Smooth muscle cell (in vitro differentiated cells): ENCODE measurements around the gene TSC22D4. TPM values are rescaled to one million over a fixed set of nuclear protein-coding genes. Genes with fewer than 3 reads are reported as not detected.
A peak's percentile ranks its signal among the peaks of the same experiment; 100 is the strongest.

Experiments used
- DNase-seq: peaks from one replicate; lab custom pipeline; 2025; ENCODE audit not compliant: unreplicated experiment; lab: John Stamatoyannopoulos, UW
- H2AFZ ChIP-seq: fragments of 200-600 bp; sonication (generic); 2 replicates; pipeline ENCODE4 v1.6.0; 2016; ENCODE audit warnings: antibody characterized with exemption, low read depth, mild to moderate bottlenecking
- H3F3A ChIP-seq: fragments of 200-600 bp; sonication (generic); 2 replicates; pipeline ENCODE4 v1.6.0; 2017; ENCODE audit warnings: antibody characterized with exemption, low read depth
- H3K27ac ChIP-seq: fragments of 200-600 bp; sonication (generic); 2 replicates; pipeline ENCODE4 v1.5.1; 2016; ENCODE audit warnings: low read depth, mild to moderate bottlenecking
- H3K27me3 ChIP-seq: fragments of 200-600 bp; sonication (generic); 2 replicates; pipeline ENCODE4 v1.6.1; 2016; ENCODE audit warnings: low read depth, mild to moderate bottlenecking
- H3K36me3 ChIP-seq: fragments of 200-600 bp; sonication (generic); 2 replicates; pipeline ENCODE4 v1.5.1; 2016; ENCODE audit warnings: low read depth
- H3K4me1 ChIP-seq: fragments of 200-600 bp; sonication (generic); 2 replicates; pipeline ENCODE4 v1.5.1; 2016; ENCODE audit warnings: low read depth
- H3K4me2 ChIP-seq: fragments of 200-600 bp; sonication (generic); 2 replicates; pipeline ENCODE4 v1.6.0; 2016; ENCODE audit warnings: mild to moderate bottlenecking
- H3K4me3 ChIP-seq: fragments of 200-600 bp; sonication (generic); 2 replicates; pipeline ENCODE4 v1.5.1; 2016; ENCODE audit warnings: mild to moderate bottlenecking
- H3K79me2 ChIP-seq: fragments of 200-600 bp; sonication (generic); 2 replicates; pipeline ENCODE4 v1.6.0; 2016; ENCODE audit warnings: low read depth, mild to moderate bottlenecking
- H3K9ac ChIP-seq: fragments of 200-600 bp; sonication (generic); 2 replicates; pipeline ENCODE4 v1.6.0; 2016; ENCODE audit warnings: low read depth
- H3K9me3 ChIP-seq: fragments of 200-600 bp; sonication (generic); replicated peaks from 2 replicates; pipeline ENCODE4 v1.5.1; 2016; ENCODE audit warnings: low read depth
- H4K20me1 ChIP-seq: fragments of 200-600 bp; sonication (generic); 2 replicates; pipeline ENCODE4 v1.6.0; 2016; ENCODE audit warnings: low read depth
- WGBS: methylation state at CpG from one replicate; pipeline ENCODE4 v1.1.7; 2016; ENCODE audit warnings: low lambda C conversion rate; 5-methylcytosine and 5-hydroxymethylcytosine counted together
- polyA plus RNA-seq: library from polyadenylated mRNA; unstranded; fragments of >200 nt; fragmentation: Nextera tagmentation; extraction: Ambion mirVana; gene quantifications from 2 replicates; pipeline ENCODE4 v1.2.1, GENCODE V29; 2016
- total RNA-seq: library from RNA; depleted of rRNA; stranded (reverse); fragments of >200 nt; gene quantifications from 2 replicates; pipeline ENCODE4 v1.2.3, GENCODE V29; 2014
- TF ChIP-seq, protein P1 (sequence below): fragments of 200-600 bp; sonication (generic); IDR thresholded peaks from 2 replicates; pipeline ENCODE4 v1.5.1; 2017; ENCODE audit warnings: borderline replicate concordance, mild to moderate bottlenecking, antibody characterized with exemption; ENCODE audit not compliant: insufficient read depth, poor library complexity, severe bottlenecking

Gene TSC22D4
- total and polyA plus RNA-seq, 2 experiments from 2014 or later, result 20.0 to 51.1 TPM

DNA sequence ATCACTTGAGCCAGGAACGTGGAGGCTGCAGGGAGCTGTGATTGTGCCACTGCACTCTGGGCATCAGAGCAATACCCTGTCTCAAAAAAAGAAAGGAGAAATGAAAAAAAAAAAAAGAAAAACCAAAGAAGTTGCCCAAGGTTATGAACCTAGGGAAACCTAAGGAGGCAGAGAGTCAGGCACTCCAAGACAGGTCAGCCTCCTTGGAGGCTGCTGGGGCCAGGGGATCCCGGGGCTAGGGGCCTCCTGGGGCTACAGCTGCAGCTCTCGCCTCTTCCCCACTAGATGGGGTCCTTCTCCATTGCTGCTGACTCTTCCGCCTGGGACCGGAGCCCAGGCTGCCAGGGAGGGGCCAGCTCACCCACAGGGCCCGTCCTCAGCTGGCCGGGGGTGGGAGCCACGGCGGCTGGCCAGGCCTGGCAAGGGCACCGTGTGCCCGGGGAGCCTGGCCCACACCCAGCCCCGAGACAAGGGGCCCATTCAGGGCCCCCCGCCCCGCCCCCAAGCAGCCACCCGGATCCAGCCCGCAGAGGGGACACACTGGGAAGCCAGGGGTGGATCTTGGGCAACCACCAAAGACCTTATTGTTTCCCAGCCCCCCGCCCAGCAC lies 13.2 kb downstream of the TSC22D4 start:
- Histone ChIP-seq H3K4me1 (no peaks in the 10 kb centered on the region), H3K9me3 (no peaks in the 10 kb centered on the region), H2AFZ (no peak overlapping the region), H3K36me3 (no peaks in the 10 kb centered on the region), H3K4me2 (peak overlapping the region; percentile 59), H4K20me1 (peaks cover 26% of the 10 kb centered on the region), H3K9ac (no peak overlapping the region), H3K27ac (no peak overlapping the region), H3F3A (no peaks in the 10 kb centered on the region), H3K79me2 (no peaks in the 10 kb centered on the region), H3K27me3 (no peaks in the 10 kb centered on the region), H3K4me3 (no peak overlapping the region)
- peak; percentile 12 for DNase-seq
- 20% methylated on average over 6 of the region's 17 CpGs for WGBS
- TF ChIP-seq, protein P1, sequence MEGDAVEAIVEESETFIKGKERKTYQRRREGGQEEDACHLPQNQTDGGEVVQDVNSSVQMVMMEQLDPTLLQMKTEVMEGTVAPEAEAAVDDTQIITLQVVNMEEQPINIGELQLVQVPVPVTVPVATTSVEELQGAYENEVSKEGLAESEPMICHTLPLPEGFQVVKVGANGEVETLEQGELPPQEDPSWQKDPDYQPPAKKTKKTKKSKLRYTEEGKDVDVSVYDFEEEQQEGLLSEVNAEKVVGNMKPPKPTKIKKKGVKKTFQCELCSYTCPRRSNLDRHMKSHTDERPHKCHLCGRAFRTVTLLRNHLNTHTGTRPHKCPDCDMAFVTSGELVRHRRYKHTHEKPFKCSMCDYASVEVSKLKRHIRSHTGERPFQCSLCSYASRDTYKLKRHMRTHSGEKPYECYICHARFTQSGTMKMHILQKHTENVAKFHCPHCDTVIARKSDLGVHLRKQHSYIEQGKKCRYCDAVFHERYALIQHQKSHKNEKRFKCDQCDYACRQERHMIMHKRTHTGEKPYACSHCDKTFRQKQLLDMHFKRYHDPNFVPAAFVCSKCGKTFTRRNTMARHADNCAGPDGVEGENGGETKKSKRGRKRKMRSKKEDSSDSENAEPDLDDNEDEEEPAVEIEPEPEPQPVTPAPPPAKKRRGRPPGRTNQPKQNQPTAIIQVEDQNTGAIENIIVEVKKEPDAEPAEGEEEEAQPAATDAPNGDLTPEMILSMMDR, result peak; percentile 43

DNA sequence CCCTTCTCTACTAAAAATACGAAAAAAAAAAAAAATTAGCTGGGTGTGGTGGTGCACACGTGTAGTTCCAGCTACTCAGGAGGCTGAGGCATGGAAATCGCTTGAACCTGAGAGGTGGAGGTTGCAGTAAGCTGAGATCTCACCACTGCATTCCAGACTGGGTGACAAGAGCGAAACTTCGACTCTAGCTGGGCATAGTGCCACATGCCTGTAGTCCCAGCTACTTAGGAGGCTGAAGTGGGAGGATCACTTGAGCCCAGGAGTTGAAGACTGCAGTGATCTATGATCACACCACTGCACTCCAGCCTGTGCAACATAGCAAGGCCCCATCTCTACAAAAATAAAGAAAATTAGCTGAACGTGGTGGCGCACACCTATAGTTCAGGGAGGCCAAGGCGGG lies 13.7 kb downstream of the TSC22D4 start:
- no peaks in the 10 kb centered on the region for H3K9me3 ChIP-seq
- H3K9ac ChIP-seq, result no peak overlapping the region
- H3K27ac ChIP-seq, result no peak overlapping the region
- H2AFZ ChIP-seq, result no peak overlapping the region
- no peak for DNase-seq
- H3K27me3 ChIP-seq, result no peaks in the 10 kb centered on the region
- H3K4me1 ChIP-seq, result no peaks in the 10 kb centered on the region
- no peaks in the 10 kb centered on the region for H3K79me2 ChIP-seq
- H3K4me3 ChIP-seq, result no peak overlapping the region
- H3K4me2 ChIP-seq, result no peak overlapping the region
- H3F3A ChIP-seq, result no peaks in the 10 kb centered on the region
- TF ChIP-seq, protein P1, result no peak
- H3K36me3 ChIP-seq, result no peaks in the 10 kb centered on the region
- H4K20me1 ChIP-seq, result peaks cover 21% of the 10 kb centered on the region
- 87% methylated on average over 8 of the region's 8 CpGs for WGBS

DNA sequence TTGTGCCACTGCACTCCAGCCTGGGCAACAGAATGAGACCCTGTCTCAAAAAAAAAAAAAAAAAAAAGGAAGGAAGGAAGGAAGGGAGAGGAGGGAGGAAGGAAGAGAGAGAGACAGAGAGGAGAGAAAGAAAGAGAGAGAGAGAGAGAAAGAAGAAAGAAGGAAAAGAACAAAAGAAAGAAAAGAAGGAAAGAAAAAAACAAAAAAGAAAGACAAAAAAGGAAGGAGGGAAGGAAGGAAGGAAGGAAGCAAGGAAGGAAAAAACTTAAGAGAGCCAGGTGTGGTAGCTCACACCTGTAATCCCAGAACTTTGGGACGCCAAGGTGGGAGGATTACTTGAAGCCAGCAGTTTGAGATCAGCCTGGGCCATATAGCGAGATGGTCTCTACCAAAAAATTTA lies 14.2 kb downstream of the TSC22D4 start:
- Histone ChIP-seq H3K9ac (no peak overlapping the region), H3K4me2 (no peak overlapping the region), H3K36me3 (no peaks in the 10 kb centered on the region), H3K27ac (no peak overlapping the region), H3F3A (no peaks in the 10 kb centered on the region), H4K20me1 (peaks cover 15% of the 10 kb centered on the region), H3K79me2 (no peaks in the 10 kb centered on the region), H3K27me3 (no peaks in the 10 kb centered on the region), H3K9me3 (no peaks in the 10 kb centered on the region), H3K4me1 (no peaks in the 10 kb centered on the region), H3K4me3 (no peak overlapping the region), H2AFZ (no peak overlapping the region)
- 93% methylated on average over 2 of the region's 2 CpGs for WGBS
- TF ChIP-seq, protein P1, result no peak
- DNase-seq, result no peak

DNA sequence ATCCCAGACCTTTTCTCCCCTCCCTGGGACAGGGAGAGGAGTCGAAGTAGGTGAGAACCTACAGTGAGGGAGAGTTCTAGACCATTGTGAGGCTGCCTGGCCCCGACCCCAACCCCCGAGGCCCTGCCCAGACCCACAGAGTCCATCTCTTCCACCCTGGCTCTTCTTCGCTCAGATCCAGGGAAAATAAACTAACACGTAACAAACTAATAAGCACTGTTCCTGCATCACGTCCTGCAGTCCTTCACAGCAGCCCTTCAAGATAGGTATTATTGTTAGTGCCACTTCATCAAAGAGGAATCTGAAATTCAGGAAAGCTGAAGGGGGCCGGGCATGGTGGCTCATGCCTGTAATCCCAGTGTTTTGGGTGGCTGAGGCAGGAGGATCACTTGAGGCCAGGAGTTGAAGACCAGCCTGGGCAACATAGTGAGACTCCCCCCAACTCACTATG lies 14.8 kb downstream of the TSC22D4 start, which contains the start of gene SPACDR:
SPACDR (minus strand) TSS at position 51 of the 451 bp plus-strand sequence. CDS start 235 bp downstream, outside the sequence.
- TF ChIP-seq, protein P1, result no peak
- Histone ChIP-seq H3K4me3 (no peak within 1 kb of the TSS), H3K27me3 (no peaks in the 10 kb centered on the region), H2AFZ (no peak within 1 kb of the TSS), H3K27ac (no peak within 1 kb of the TSS), H3F3A (no peaks in the 10 kb centered on the region), H3K4me2 (no peak within 1 kb of the TSS), H3K9me3 (no peaks in the 10 kb centered on the region), H3K79me2 (no peaks in the 10 kb centered on the region), H3K9ac (no peak within 1 kb of the TSS), H3K4me1 (no peaks in the 10 kb centered on the region), H4K20me1 (peaks cover 10% of the 10 kb centered on the region), H3K36me3 (no peaks in the 10 kb centered on the region)
- WGBS, result 86% methylated on average over 7 of the region's 7 CpGs
- no peak for DNase-seq
